ENCODE measurements around the gene HDAC11.
"Not testable (repeated sequence)": the region's sequence is repeated elsewhere in the genome, so short reads cannot be mapped to it uniquely, and the experiment has no call there.

The HDAC11 gene

DNA sequence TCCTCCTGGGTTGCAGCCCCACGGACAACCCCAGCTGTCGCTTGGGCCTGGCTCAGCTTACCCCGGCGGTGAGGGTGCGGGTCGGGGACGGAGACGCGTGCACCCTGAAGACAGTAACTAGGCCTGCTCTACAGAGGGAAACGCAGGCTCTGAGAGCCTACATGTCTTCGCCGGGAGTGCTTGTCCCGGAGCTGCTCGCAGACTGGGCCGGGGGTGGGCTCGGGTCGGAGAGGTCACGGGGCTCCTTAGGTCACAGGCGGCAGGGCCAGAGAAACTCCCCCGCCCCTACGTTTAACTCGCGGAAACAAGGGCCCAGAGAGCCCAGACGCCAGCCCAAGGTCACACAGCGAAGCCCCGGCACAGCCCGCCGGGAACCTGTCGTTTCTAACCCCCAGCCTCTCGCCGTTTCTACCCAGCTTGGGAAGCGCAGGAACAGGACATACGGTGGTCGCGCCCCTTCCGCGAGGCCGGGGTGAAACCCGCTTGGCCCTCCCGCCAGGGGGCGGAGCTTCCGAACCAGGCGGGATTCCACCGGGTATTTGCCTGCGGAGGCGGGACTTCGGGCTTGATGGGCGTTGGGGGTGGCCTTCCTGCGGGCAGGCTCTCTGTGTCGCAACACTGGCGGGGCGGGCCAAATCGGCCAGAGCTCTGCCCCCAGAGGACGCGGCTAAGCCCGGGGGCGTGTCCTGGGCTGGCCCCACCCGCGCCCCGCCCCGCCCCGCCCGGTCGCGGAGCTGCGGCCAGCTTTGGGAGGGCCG lies at the start of gene HDAC11:
Gene HDAC11 (plus strand): TSS at position 725 of the 758 bp plus-strand sequence. CDS start 42 bp downstream, outside the sequence.
- DNase-seq, result peak; percentile 20

DNA sequence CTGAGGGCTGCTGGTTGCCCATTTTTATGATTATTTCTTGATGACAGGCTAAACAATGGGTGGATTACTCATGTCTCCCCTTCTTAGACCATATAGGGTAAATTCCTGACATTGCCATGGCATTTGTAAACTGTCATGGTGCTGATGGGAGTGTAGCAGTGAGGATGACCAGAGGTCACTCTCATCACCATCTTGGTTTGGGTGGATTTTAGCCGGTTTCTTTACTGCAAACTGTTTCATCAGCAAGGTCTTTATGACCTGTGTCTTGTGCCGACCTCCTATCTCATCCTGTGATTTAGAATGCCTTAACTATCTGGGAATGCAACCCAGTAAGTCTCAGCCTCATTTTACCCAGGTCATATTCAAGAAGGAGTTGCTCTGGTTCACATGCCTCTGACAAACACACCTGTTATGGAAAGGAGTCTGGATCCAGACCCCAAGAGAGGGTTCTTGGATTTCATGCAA lies 49.7 kb upstream of the HDAC11 start:
- DNase-seq, result not testable (repeated sequence)

GRCh38 chr3:13432093-13432492 lies 48.0 kb upstream of the HDAC11 start:
- DNase-seq, result no peak

GRCh38 chr3:13433912-13434311 lies 46.2 kb upstream of the HDAC11 start:
- no peak for DNase-seq

DNA sequence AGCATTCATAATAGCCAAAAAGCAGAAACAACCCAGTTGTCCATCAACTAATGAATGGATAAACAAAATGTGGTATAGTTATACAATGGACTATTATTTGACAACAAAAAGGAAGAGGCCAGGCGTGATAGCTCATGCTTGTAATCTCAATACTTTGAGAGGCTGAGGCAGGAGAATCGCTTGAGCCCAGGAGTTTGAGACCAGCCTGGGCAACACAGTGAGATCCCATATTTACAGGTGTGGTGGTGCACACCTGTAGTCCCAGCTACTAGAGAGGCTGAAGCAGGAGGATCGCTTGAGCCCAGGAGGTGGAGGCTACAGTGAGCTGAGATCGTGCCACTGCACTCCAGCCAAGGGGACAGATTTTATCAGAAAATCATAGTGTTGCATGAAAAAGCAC lies 43.9 kb upstream of the HDAC11 start:
- DNase-seq, result not testable (repeated sequence)

DNA sequence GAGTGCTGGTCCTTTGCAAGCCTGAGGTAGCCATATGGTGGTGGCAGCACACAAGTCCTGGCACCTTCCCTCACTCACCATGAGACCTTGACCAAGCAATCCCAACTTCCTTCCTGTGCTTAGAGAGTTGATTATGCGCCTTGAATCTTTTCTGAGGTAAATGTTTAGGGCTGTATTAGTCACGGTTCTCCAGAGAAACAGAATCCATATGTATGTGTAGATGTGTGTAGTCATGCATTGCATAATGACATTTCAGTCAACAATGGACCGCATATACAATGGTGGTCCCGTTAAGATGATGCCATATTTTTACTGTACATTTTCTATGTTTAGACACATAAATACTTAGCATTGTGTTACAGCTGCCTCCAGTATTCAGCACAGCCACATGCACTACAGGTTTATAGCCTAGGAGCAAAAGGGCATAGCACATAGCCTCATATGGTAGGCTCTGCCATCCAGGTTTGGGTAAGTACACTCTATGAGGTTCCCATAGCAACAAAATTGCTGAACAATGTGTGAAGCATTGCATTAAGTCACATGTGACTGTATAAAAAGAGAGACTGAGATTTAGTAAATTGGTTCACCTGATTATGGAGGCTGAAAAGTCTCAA lies 39.8 kb upstream of the HDAC11 start:
- no peak for DNase-seq

DNA sequence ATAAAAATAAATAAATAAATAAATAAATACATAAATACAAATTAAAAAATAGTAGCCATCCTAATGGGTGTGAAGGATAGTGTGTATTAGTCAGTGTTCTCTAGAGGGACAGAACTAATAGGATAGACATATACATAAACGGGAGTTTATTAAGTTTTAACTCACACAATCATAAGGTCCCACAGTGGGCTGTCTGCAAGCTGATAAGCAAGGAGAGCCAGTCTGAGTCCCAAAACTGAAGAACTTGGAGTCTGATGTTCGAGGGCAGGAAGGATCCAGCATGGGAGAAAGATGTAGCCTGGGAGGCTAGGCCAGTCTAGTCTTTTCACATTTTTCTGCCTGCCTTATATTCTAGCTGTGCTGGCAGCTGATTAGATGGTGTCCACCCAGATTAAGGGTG lies 37.2 kb upstream of the HDAC11 start:
- not testable (repeated sequence) for DNase-seq

GRCh38 chr3:13451301-13451673 lies 28.8 kb upstream of the HDAC11 start:
- DNase-seq, result no peak

- DNase-seq, result no peak
Observed at GRCh38 chr3:13452490-13453335, 27.4 kb upstream of the HDAC11 start.

GRCh38 chr3:13455644-13456043 lies 24.5 kb upstream of the HDAC11 start:
- no peak for DNase-seq

GRCh38 chr3:13457593-13457992 lies 22.5 kb upstream of the HDAC11 start:
- DNase-seq, result no peak

DNA sequence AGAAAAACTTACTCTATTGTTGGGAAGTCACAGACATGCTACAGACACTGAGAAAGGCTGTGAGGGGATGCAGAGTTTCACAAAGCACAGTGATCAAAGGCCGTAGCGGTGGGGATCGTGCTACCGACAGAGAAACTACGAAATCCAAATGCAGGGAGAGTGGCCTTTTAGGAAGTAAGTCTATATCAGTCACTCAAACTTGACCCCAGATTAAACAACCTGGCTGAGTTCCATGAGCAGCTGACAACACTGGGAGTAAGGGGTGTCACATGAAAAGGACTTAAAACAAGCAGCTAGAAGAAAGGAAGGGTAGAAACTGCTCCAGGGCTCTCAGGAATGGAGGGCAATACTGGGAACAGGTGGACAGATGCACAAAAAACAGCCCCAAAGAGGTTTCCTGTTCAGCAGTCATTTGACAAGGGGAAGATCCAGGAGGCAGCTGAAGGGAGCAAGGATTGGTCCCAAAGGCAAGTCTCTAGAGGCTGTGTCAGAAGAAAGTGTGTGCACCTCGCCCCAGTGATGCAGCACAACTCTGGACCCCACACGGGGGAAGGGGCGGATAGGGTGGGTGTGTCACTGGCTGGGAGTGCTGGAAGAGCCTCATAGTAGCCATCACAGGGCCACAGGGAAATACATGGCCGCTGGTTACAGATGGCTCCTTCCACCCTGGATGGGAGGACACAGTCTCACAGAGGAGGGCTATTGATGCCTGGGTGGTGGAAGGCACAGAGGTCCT lies 20.3 kb upstream of the HDAC11 start:
- DNase-seq, result no peak

GRCh38 chr3:13460341-13460736 lies 19.8 kb upstream of the HDAC11 start:
- no peak for DNase-seq

DNA sequence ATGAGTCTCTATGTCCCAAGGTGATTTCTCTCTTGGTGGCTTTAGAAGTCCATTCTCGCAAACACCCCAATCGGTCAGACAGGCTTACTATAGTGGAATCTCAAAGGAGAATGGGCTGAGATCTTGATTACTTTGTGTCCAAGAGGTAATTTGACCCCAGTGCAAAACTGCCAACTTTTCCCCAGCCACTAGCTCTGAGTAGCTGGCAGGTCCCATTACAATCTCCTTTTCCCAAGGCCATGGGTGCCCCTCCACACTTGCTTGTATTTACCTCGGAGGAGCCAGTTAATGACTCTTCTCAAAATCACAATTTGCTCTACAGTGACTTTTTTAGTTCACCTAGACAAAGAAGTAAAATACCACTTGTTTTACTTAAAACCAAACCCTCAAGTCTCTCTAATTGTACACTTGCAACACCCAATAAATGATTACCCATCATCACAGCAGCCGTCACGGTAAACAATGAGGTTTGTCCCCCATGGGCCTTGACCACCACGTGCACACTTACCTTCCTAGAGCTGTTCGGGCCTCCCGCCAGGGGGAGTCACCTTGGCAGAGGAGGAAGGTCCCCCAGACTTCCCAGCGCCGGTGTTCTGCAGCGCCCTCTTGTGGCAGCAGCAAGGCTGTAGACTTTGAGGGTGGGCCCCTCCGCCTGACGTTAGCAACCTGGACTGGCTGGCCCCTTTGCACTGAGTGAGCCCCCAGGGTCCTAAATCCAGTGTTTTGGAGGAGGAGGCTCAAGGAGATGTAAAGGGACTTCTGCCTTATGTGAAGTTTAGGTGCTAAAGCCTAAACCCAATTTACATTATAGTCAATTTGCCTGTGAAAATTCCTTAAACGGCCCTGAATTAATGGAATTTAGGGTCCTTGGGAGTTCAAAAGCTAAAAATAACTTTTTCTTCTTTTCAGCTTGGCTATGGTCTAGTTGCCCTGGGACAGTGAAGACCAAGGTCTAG lies 18.7 kb upstream of the HDAC11 start:
- no peak for DNase-seq

- no peak for DNase-seq
Observed at GRCh38 chr3:13462125-13462629, 17.9 kb upstream of the HDAC11 start.

DNA sequence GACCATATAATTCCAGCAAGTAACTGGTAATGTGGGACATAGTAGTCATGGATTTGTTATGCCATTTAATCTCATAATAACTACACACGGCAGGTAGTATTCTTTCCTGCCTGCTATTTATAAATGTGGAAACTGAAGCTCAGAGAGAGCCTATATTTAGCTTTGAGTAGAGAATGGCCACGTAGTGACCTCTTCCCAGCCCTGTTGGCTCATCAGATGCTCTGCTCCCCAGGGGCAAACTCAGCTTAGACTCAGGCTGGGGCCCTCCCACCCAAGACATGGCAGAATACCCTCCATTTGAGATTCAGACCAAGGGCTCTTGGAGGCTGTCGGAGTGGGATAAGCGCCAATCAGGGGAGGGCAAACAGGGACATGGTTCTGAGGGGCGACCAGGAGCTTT lies 17.3 kb upstream of the HDAC11 start:
- no peak for DNase-seq

GRCh38 chr3:13463618-13464400 lies 16.3 kb upstream of the HDAC11 start:
- DNase-seq, result no peak

- no peak for DNase-seq
Observed at GRCh38 chr3:13465236-13465873, 14.8 kb upstream of the HDAC11 start.

DNA sequence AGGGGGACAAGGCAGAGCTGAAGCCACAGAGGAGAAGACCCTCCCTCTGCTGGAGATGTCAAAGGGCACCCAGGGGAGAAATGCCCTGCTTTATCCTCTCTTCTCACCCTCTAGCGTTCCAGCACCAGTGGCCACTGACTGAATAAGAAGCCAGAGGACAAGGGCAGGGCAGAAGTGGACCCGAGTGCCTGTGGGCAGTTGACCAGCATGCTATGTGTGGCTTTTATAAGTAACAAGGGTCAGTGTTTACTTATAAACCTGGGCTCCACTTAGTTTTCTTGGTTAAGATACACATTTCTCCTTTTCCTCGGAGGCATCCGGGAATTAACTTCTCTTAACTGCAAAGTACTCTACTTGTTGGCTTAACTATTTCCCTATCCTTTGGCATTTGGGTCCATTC lies 13.3 kb upstream of the HDAC11 start:
- no peak for DNase-seq
